Stimulated activated CD4-positive, alpha-beta T cell treated with anti-CD3 and anti-CD28 coated beads, Interleukin-1b, Interleukin-23, amount 100 ng/mL, for 24 hours (primary cell): ENCODE results near the gene TFDP2.
"Not testable (repeated sequence)": the region's sequence is repeated elsewhere in the genome, so short reads cannot be mapped to it uniquely, and the experiment has no call there.

Experiments used
- DNase-seq, 4 experiments: peaks; one replicate each; pipeline ENCODE4 v3.0.0-alpha.2; 2020; ENCODE audit warnings: low read depth in 4 of 4, low spot score in 1 of 4

Gene TFDP2

DNA sequence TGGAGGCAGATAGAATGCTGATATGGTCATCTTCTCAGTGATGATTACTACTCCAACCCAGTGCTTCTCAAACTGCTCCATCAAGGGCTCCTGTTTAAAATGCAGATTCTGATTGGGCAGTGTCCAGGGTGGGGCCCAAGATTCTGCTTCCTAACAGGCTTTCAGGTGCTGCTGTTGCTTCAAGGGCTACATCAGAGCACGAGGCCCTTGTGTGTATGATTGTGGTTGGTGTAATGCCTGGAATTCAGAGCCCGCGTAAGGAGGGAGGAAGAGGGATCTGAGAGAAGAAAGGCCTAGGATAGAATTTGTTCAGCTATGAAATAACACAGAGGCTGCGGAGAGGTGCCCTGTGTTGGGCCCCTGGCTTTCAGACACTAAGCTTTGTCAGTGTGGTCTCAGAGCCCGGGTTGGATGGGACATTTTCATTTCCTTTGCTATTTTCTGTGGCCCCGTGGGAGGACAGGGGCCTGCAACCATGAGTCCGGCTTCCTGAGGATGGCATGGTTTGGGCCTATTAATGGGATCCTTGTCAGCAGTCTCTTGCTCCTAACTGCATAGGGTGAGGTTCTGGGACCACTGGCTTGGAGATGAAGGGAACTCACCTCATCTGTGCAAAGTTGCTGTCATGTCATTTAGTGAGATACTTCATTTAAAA, 219.9 kb downstream of the TFDP2 start:
- DNase-seq: no peak

DNA sequence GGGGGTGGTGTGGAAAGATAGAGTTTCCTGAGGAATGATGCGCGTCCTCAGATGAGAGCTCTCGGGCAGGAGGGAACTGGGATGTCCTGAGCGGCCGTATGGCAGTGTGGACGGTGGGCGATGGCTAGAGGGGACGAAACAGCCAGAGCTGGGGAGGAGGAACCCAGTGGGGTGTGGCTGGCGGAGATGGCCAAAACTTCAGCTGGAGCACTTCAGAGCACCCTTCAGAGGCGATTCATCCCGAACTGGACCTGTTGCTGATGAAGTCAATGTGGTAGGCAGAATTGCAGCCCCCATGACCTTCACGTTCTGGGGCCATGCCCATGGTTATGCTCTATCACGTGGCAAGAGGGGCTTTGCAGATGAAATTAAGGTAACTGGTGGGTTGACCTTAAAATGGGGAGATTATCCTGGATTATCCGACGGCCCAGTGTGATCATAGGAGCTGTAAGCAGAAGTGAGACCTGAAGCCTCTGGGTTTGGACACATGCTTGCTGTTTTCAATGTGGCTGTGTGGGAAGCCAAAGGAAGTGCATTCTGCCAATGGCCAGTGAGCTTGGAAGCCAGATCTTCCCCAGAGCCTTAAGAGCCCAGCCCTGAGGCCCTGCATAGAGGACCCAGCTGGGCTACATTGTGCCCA, 220.6 kb downstream of the TFDP2 start:
- DNase-seq: no peak

DNA sequence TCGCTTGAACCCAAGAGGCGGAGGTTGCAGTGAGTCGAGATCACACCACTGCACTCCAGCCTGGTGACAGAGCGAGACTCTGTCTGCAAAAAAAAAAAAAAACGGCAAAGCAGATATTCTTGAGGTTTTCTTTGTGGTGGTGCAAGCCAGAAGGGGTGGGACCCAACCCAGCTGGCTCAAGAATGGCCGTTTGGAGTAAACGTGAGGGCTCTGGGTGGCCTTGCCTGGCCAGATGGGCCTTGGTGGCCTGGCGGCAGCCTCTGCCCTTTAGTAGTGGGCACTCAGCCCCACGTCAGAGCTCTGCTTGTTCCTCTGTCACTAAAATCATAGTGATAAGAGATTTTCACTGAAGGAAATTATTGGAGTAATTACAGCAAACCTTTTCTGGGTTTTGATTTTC, 222.4 kb downstream of the TFDP2 start:
- no peak for DNase-seq

DNA sequence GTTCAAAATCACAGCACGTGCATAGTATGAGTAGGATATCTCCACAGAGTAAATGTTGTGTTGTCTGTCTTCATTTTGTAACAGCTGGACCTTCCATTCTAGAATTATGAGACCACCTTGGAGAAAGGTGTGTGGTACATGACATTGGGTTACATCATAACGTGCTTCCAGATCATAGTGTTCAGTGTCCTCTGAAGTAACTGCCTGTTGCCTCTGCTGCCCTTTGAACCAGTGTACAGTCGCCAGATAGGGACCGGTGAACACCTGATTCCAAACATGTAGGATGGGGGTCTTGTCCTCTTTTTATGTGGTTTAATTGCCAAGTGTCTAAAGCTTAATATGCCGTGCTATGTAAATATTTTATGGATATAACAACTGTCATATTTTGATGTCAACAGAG, 223.7 kb downstream of the TFDP2 start:
- DNase-seq: not testable (repeated sequence)

DNA sequence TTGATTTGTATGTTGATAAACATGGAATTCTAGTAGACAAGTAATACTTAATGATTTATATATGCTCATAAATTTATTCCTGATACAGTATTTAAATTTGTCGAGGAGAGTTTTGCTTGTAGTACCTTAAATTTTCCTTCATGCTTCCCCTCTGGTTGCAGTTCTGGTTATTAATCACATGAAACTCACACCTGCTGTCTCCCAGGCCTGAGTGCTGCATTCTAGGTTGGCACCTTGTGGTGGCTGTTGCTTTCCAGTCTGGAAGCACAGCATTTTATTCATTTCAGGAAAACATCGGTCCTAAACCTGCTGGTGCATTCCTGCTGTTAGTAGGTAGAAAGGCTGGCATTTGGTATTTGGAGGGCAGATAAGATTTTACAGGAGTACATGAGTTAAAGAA, 228.0 kb downstream of the TFDP2 start:
- DNase-seq: no peak

DNA sequence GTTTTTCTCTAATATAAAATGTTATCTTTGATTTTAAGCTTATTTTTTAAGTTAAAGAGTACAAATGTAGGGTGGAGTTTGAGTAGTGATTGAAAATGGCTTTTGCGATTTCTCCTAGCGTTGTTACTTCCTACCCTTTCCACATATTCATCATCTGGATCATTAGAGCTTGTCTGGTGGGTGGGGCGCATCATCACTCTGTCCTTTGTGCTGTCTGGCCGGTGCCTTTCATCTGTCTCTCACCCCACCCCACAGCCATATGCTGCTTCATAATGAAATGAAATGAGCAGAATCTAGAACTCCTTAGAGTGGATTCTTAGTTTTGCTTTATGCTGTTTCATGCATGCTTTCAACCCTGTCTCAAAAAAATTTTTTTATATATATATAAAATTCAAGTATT, 228.6 kb downstream of the TFDP2 start:
- DNase-seq: no peak

DNA sequence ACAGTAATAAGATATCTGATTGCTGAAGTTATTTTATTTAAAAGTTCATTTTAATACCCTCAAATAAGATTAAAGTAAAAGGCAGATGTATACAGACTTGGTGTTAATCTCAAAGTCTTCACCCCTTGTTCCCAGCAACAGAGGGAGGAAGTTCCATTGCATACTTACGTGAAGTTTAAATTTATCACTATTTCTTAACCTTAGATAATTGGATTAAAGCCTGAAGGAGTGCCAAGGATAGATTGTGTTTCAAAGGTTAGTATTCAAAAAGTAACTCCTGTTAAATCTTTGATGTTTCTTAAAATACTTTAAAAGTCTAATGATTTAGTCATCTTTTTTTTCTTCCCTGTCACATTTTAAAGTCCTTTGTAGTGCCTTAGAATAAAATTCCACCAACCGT, 233.6 kb downstream of the TFDP2 start:
- no peak for DNase-seq

DNA sequence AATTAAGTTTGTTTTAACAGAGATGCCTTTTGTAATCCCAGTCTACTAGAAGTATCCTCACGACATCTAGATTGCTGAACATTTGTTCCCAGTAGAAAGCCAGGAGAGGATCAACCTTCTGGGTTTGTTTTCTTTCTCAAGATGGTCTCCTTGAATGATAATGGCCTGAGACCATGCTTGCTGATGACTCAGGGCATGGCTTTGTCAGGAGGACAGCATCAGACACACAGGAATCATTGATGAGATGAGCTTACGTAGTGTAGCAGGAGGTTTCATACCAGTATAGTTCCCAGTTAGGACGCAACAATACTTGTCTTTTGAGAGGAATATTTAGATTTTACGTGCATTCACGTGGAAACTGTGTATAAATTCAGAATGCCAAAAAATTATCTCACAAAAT, 234.3 kb downstream of the TFDP2 start:
- DNase-seq: no peak

DNA sequence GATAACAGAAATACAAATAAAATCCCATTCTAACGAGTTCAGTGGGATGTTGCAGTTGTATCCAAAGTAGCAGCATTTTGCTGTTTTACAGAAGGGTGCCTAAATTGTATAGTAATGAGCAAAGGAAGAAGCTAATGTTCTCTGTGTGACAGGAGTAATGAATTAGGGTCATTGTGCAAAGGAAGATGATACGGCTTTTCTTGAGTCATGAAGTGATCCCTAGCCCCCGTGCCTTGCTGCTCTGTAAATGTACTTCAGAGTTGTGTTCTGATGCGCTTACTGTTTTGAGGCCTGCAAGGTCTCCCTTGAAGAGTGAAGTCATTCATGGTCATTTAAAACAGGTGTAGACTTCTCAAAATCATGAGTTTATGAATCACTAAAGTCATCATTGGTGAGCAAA, 235.0 kb downstream of the TFDP2 start:
- no peak for DNase-seq

DNA sequence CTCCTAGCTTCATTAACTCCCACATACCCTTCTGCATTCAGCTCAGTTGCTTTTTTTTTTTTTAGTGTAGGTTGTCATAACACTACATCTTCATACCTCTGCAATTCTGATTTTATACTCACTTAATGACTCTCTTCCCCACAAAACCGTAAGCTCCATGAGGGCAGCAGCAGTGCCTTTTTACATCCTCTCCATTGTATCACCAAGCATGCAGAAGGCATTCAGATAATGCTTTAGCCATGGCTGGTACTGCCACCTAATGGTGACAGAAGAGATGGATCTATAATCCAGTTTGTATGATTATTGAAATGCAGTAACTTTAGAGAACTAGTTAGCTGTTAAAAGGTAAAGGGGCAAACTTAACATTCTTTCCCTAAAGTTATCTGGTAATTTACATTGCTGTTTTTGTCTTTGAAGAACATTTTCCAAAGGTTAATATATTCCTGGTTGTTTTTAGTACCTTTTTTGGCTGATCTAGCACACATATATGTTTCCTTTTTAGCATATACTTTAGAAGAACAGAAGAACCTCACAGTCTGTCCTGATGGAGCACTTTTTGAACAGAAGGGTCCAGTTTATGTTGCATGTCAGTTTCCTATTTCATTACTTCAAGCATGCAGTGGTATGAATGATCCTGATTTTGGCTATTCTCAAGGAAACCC, 236.1 kb downstream of the TFDP2 start:
- DNase-seq: peak in 3 of 4 experiments; percentile 11 to 18 (median 12)

DNA sequence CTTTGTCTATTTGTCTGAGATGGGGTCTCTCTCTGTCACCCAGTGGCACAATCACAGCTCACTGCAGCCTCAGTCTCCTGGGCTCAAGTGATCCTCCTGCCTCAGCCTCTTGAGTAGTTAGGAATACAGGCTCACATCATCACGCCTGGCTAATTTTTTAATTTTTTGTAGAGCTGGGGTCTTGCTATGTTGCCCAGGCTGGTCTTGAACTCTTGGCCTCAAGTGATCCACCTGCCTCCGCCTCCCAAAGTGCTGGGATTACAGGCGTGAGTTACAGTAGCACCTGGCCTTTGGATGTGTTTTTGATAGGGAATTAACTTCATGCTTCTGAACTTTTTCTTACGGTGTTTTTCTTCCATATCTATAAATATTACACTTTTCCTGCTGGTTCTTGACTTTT, 239.4 kb downstream of the TFDP2 start:
- DNase-seq: not testable (repeated sequence)

DNA sequence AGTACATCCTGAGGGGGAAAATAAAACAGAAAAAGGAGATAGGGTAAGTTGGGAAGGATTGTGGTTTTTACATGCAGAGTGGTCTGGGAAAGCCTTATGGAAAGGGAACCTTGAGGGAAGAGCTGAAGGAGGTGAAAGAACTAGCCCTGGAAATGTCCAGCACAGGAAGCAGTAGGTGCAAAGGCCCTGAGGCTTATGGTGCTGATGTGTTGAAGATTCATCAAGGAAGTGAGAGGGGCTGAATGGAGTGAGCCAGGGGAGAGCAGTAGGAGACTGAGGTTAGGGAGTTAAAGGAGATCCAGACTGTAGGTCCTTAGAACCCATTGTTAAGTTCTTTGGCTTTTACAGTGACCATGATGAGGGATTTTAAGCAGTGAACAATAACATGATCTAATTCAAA, 239.9 kb downstream of the TFDP2 start:
- DNase-seq: no peak

DNA sequence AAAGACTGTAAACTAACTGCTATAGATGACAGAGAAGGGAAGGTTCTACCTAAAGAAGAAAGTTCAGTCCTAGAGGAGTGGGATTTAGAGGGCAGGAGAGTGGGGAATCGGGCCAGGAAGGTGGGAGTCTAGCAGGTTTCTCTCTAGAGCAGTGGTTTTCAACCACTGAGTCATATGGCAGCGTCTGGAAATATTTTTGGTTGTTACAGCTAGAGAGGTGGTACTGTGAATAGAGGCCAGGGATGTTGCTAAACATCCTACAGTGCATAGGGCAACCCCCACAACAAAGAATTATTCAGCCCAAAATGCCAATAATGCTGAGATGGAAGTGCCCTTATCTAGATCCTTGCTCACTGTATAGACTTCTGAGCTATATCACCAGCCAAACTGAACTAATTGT, 244.2 kb downstream of the TFDP2 start:
- DNase-seq: no peak

DNA sequence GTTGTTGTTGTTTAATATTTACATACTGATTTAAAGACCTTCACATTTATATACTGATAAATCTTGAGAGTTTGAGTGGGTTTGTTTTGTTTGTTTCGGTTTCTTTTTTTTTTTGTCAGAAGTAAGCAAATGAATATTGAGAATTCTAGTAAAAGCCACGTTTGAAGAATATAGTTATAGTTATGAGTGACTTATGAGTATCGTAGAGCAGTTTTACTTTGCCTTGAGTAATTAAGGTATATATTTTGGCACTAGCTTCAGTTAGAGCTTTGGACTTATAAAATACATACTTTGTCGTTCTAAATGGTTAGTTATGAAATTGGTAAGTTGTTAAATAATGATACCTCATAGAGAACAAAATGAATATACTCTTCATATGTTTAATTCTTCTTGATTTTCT, 245.1 kb downstream of the TFDP2 start:
- no peak for DNase-seq

DNA sequence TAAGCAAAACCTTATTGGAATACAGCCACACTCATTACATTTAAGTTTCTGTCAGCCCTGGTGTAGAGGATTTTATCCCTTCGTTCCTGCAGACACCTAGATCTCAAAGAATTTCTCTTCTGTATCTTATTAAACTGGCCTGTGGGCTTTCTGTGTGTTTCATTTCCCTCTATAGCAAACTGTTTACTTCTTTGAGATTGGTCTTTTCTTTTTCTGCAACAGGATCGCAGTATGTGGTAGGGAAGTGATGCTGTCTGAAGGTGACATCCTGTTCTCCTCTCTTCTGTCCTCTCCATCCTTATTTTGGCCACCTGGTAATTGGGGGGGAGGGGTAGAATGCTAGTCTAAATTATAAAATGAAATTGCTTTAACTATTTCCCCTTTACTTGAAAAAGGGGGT, 247.4 kb downstream of the TFDP2 start:
- no peak for DNase-seq

DNA sequence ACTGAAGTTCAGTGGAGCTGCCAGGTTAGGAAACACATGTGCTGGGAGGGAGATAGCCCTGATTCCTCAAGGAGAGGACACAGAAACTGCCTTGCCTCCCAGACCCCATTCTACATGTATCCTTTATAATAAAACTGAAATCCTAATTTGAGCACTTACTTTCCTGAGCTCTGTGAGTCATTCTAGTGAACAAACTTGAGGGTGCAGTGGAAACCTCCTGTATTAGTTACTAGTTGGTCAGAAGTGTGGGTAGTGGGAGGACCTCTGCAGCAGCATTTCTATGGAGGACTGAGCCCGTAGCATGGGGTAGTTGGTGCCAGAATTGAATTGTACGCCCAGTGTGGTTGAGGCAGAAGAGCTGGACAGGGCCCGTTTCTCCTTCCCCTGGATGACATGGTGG, 249.0 kb downstream of the TFDP2 start:
- DNase-seq: no peak

DNA sequence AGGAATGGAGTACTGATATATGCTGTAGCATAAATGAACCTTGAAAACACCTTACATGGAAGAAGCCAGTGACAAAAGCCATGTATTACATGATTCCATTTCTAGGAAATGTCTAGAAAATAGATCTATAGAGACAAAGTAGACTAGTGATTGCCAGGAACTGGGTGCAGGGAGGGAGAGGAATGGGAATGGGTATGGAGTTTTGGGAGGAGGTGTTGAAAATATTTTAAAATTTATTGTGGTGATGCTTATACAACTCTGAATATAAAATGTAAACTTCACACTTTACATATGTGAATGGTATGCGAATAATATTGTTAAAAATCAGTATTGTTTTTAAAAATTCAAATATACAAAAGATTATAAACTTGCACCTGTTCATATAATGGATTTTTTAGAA, 250.4 kb downstream of the TFDP2 start:
- no peak for DNase-seq

DNA sequence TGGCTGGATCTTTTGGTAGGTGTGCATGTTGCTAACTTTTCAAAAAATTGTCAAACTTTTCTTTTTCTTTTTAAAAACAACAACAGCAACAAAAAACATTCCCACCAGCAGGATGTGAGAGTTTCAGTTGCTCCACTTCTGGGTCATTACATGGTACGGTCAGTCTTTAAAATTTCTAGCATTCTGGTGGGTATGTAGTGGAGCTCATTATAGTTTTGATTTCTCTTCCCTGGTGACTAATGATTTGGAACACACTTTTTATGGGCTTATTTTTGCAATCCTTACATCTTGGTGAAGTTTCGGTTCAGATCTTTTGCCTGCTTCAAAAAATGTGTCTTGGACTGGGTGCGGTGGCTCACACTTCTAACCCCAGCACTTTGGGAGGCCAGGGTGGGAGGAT, 253.6 kb downstream of the TFDP2 start:
- DNase-seq: no peak

DNA sequence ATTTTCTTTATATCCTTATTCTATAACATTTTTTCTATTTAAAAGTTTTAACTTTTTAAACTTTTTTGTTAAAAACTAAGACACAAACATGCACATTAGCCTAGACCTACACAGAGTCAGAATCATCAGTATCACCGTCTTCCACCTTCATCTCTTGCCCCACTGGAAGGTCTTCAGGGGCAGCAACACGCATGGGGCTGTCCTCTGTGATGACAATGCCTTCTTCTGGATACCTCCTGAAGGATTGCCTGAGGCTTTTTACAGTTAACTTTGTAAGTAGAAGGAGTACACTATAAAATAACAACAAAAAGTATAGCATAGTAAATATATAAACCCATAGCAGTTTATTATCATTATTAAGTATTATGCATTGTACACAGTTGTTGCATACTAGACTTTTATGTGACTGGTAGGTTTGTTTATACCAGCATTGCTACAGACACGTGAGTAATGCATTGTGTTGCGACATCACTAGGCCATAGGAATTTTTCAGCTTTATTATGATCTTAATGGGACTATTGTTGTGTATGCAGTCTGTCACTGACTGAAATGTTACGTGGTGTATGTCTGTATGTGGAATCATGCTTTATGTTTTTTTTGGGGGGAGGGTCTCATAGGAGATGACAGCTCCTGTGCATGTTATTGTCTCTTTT, 254.7 kb downstream of the TFDP2 start:
- no peak for DNase-seq
